NCI-H748 (cell line): ENCODE results near the gene AZGP1.
"Not testable (repeated sequence)": the region's sequence is repeated elsewhere in the genome, so short reads cannot be mapped to it uniquely, and the experiment has no call there.

Experiments
- DNase-seq: peaks from one replicate; lab custom pipeline; 2025; ENCODE audit not compliant: unreplicated experiment; lab: John Stamatoyannopoulos, UW

AZGP1 gene

DNA sequence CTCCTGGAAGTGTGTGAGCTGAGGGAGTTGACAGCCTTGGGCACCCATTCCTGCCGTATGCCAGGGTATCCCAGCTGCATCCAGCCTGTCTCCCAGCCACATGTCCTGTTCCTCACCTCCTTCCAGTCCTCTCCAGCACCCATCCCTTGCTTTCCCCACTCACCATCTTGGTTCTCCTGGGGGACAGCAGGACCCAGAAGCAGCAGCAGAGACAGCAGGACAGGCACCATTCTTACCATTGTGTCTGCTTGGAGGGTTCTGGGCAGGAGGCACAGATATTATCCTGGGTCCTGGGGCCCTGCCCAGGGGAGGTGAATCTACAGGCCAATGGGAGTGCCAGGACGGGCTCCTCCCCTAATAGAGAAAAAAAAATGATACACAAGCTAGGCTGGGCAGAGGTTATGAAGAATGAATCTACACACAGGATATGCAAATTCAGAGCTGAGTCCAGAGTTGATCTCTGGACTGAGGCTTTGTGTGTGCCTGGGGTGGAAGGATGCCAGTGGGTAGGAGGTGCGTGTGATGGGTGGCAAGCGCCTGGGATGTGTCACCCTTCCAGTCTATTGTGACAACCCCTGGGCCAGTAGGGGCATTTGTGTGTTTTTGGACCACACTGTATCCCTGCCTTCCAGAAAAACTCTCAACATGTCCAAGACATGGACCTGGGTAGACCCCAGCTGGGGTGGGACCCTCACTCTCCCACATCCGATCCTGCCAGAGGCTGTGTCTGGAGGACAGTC, at the start of gene AZGP1:
TSS of gene AZGP1 (minus strand) at position 250 of the 740 bp plus-strand sequence. CDS start at position 239, 11 bp downstream.
- DNase-seq = no peak

DNA sequence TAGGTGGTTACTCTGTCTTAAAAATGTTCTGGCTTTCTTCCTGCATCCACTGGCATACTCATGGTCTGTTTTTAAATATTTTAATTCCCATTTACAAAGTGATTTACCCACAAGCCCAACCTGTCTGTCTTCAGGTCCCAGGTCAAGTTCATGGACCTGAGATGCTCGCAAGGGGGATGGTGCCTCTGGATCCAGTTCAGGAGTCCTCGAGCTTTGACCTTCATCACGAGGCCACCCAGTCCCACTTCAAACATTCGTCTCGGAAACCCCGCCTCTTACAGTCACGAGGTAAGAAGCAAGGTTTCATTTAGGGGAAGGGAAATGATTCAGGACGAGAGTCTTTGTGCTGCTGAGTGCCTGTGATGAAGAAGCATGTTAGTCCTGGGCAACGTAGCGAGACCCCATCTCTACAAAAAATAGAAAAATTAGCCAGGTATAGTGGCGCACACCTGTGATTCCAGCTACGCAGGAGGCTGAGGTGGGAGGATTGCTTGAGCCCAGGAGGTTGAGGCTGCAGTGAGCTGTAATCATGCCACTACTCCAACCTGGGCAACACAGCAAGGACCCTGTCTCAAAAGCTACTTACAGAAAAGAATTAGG, 48.3 kb upstream of the AZGP1 start:
- no peak for DNase-seq

GRCh38 chr7:100023526-100023925, 47.7 kb upstream of the AZGP1 start:
- DNase-seq = no peak

DNA sequence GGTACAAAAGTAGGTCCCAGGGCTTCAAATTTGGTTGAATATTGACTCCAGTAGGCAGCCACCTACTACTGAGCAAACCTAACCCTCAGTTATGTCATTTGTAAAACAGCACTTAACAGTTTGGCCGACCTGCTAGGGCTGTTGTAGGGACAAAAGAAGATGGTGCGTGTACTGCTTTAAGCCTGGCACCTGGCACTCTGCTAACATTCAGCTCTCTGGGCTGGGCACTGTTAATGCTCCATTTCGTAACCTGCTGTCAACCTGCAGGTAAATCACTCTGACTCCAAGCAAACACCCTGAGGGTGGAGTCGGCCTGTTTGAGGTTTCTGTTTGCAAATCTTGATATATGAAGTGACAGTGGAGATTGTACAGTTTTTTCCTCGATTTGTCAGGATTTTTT, 46.8 kb upstream of the AZGP1 start:
- no peak for DNase-seq

DNA sequence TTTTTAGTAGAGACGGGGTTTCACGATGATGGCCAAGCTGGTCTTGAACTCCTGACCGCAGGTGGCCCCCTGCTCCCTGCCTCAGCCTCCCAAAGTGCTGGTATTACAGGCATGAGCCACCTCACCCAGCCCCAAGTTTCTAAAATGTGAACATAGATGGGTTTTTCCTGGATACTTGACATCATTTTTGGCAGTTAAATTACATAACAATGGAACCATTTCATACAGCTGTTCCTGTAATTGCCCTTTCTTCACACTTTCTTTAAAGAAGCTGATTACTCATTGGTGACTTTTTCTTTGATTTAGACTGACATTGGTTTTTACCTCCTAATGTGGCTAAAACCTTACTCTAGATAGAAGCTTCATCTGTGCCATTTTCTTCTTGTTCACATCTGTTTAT, 45.5 kb upstream of the AZGP1 start:
- no peak for DNase-seq

DNA sequence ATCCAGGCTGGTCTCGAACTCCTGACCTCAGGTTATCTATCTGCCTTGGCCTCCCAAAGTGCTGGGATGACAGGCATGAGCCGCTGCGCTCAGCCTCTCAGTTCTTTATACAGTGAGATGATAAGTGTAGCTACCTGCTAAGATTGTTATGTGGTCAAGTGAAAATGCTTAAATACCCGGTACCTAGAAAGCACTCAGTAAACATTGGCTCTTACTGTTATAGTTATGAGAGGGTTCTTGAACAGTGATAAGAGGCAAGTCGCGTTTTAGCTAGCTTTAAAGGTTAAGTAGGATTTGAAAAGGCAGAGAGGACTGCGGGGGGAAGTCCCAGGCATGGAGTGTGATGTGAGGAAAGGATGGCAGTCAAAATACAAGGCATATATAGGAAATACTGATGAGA, 44.1 kb upstream of the AZGP1 start:
- DNase-seq = no peak

DNA sequence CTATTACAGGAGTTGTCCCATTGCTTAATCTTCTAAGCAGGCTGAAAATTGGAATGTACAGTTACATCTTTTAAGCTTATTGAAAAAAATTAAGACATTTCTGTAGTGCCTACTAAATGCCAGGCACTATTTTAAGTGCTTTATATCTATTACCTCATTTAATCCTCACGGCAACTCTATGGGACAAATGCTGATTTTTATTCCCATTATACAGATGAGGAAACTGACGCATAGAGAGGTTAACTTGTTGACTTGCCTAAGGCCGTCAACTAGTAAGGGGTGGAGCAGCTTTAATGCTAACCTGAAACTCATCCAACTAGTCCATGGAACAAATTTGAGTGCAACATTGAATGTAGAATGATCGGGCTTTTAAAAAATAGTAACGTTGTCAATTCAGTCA, 42.0 kb upstream of the AZGP1 start:
- no peak for DNase-seq

- DNase-seq = no peak
Measured at GRCh38 chr7:100017300-100017699, 41.5 kb upstream of the AZGP1 start.

DNA sequence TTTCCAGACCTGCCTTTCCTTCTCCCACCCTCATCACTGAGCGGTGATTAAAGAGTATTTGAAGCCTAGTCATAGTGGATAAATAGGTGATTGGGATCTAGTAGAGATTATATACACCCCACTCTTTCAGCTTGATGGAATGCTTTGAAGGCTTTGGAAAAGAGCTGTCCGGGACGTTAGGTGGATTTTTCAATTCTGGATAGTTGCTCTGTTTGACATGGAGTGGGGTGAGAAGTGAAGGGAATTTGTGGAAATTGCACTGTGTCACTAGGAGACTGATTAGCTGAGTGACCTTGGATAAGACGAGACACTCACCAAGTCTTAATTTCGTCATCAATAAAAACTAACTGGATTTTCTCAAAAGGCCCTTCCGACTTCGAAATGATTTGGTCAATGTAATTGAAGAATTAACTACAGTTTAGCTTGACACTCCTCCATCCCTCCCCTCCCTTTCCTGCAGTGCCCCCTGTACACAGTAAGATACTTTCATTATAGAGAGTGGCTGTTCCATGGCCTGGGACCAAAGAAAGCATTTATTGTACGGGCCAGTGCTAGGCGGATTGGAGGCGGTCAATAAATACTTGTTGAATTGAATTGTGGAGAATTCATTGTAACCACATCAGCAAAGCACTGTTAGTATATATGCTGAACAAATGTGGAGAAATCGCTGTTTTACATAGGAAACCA, 40.5 kb upstream of the AZGP1 start:
- no peak for DNase-seq

DNA sequence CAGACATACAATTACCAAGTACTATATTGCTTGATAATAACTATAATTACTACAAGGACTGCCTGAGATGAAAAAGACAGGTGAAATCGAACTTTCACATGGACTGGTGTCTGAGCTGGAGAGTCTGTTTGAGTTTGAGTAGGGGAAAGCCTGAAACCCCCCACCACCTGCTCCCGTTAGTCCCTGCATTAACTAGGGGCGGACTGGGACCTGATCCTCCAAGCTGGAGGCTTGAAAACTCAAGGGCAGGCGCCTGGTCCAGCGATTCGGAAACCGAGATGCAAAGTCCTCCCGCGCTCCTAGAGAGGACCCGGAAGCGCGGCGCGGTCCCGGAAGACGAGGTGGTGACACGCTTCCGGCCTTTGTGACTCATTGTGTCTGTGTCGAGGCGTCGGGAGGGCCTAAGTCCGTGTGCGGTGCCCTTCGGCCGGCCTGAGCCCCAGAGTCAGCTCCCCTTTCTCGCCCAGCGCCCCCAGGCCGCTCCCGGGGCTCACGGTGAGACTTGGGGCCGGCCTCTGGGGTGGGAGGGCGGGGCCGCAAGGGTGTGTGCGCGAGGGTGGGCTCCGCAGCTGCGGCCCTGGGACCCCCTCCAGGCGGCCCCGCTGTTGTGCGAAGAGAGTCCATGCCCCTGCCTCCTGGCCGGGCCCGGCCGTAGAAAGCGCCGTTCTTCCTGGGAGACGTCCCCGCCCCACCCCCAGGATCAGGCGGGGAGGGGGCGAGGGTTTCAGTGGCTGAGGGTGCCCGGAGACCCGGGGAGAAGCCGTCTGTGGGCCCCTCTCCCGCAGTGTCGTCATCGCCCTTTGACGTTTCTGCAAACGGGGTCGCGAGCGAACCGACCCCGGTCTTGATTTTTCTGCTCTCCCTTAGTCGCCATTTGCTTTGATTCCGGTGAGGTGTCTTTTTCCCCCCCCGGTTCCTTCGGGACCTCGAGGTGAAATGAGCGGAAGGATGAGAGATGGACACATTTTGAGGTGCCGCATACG, 39.7 kb upstream of the AZGP1 start, which contains the start of gene ZKSCAN1:
TSS of gene ZKSCAN1 (plus strand) at position 365 of the 983 bp plus-strand sequence. CDS start 7,911 bp downstream, outside the sequence.
- DNase-seq = peak; percentile 94

- DNase-seq = no peak
Measured at GRCh38 chr7:100013328-100013676, 37.5 kb upstream of the AZGP1 start.

DNA sequence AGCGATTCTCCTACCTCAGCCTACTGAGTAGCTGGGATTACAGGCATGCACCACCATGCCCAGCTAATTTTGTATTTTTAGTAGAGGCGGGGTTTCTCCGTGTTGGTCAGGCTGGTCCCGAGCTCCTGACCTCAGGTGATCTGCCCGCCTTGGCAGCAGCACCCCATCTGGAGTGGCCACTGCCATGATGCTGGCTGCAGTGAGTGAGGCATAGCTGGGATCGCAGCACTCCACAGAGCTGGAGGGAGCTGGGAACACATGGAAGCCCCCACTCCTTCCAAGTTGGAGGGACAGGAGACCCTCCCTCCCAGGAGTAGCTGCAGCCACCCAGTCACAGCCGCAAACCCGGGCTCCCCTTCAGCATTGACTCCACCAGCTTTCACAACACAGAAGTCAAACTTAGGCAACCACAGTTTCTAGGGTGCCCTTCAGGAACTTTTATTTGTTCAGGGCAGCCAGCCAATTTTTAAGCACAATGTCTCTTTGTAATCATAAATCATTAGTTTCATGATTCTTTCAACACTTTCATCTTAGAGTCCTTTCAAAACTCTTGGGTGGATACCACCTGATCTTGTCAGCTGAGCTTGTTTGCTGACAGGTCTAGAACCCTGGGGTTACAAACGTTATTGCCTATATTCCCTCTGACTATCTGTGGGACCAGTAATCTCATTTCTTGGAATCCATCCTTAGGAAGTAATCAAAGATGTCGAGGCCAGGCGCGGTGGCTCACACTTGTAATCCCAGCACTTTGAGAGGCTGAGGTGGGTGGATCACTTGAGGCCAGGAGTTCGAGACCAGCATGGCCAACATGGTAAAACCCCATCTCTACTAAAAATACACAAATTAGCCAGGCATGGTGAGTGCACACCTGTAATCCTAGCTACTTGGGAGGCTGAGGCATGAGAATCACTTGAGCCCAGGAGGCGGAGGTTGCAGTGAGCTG, 36.8 kb upstream of the AZGP1 start:
- not testable (repeated sequence) for DNase-seq

- DNase-seq = no peak
Measured at GRCh38 chr7:100011516-100011915, 35.7 kb upstream of the AZGP1 start.

GRCh38 chr7:100010901-100011300, 35.1 kb upstream of the AZGP1 start:
- no peak for DNase-seq

GRCh38 chr7:100009952-100010351, 34.1 kb upstream of the AZGP1 start:
- not testable (repeated sequence) for DNase-seq

DNA sequence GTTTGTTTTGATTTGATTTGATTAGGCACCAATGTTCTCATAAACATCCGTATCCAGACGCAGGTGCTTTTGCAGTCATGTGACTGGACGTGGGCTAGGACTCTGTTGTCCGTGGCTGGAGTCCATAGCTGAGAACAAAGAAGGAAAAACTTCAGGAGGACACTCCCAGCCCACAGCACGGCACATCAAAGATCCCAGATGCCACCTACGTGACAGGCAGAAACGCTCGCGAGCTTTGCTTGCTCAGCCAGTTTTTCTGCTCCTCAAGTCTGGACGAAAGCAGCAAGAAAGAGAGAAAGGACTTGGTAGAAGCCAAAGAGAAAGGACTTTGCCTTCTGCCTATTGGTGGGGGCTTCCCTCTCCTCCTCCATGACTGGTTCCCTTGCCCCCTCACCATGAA, 32.7 kb upstream of the AZGP1 start:
- no peak for DNase-seq

- DNase-seq = peak; percentile 32
Measured at GRCh38 chr7:100007887-100008286, 32.1 kb upstream of the AZGP1 start.

GRCh38 chr7:100003711-100004661, 28.2 kb upstream of the AZGP1 start:
- peak; percentile 86 for DNase-seq

- DNase-seq = no peak
Measured at GRCh38 chr7:100000239-100000638, 24.4 kb upstream of the AZGP1 start.
